ENCODE results near the gene HLA-C.
"Not testable (repeated sequence)": the region's sequence is repeated elsewhere in the genome, so short reads cannot be mapped to it uniquely, and the experiment has no call there.

HLA-C gene

DNA sequence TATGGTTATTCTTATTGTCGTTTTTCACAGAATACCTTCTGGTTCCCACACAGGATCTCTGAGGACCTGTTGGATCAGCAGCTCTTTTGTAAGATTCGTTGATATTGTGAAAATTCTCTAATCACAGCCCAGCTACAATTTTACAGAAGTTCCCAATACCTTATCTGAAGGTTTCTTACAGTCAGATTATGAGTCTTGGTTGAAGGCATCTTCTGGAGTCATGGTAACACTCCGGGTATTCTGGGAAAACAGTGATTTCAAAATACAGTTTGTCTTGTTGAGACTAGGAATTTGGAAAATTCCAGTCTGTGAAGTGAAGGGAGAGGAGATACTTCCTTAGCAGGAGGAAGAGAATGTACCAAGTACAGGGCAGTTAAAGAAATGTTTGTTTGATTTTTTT, 22.2 kb upstream of the HLA-C start:
- no peak for TF ChIP-seq JUND (IDR thresholded peaks at IDR 0.05; ENCODE audit: low read depth)
- DNase-seq (ENCODE audit: low read depth in 1 of 2, low spot score in 1 of 2): no peak
- in situ Hi-C loops (cut with HindIII; ENCODE audit: low pct_unique_long_range_greater_than_20kb, low sequenced_read_pairs): no loop called here

DNA sequence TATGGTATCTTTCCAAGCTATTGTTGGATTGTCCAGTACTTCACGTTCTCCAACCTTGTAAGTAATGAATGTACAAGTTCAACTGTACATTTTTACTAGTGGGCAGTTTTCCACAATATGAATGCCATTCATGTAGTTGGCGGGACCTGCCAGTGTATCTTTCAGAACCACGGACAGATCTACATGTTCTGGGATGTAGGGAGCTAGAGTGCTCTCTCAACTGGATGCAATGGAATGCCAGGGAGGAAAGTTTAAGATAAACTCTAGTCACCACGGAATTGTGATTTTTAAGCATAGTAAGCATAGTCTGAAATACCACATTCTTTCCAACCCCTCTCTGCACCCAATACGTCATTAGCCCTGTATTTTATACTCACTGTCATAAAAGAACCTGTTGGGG, 21.5 kb upstream of the HLA-C start:
- peak; percentile 42 to 75 for DNase-seq (ENCODE audit: low read depth in 1 of 2, low spot score in 1 of 2)
- in situ Hi-C loops (cut with HindIII; ENCODE audit: low pct_unique_long_range_greater_than_20kb, low sequenced_read_pairs): no loop called here
- TF ChIP-seq JUND (IDR thresholded peaks at IDR 0.05; ENCODE audit: low read depth): no peak

DNA sequence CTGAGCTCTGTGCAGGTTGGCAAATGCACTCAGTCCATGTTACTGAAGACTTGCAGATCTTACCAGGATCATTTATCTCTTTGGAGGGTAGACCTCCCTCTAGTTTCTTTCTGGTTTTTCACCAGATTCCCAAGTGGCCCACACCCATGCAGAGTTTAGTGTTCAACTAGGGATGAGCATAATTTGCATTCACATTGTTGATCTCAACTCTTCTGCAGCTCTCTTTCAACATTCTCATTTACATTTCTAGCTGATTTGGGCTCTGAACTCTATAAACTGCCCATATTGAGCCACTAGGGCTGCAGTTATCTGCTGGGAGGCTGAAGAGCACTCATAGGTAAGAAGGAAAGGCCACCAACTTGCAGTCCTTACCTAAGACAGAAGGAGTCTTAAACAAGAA, 17.9 kb upstream of the HLA-C start:
- in situ Hi-C loops (cut with HindIII; ENCODE audit: low pct_unique_long_range_greater_than_20kb, low sequenced_read_pairs): no loop called here
- TF ChIP-seq JUND (IDR thresholded peaks at IDR 0.05; ENCODE audit: low read depth): no peak
- DNase-seq (ENCODE audit: low read depth in 1 of 2, low spot score in 1 of 2): no peak

DNA sequence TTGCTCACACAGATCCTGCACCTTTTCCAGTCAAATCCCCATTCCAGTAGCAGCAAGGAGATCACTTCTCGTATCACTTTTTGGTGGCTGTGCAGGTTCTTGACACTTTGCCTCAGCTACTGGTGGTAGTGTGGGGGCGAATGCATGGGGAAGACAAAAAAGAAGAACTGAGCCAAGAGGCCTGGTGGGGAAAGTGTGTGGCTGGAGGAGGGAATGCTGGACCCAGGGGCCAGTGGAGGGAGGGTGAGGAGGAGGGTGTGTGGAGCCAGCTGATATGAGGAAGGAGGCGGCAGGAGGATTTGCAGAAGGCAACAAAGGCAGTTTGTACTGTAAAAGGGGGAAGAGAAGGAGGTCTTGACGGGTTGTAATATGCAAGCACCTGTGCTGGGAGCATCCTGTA, 15.7 kb upstream of the HLA-C start:
- in situ Hi-C loops (cut with HindIII; ENCODE audit: low pct_unique_long_range_greater_than_20kb, low sequenced_read_pairs): no loop called here
- TF ChIP-seq JUND (IDR thresholded peaks at IDR 0.05; ENCODE audit: low read depth): no peak

DNA sequence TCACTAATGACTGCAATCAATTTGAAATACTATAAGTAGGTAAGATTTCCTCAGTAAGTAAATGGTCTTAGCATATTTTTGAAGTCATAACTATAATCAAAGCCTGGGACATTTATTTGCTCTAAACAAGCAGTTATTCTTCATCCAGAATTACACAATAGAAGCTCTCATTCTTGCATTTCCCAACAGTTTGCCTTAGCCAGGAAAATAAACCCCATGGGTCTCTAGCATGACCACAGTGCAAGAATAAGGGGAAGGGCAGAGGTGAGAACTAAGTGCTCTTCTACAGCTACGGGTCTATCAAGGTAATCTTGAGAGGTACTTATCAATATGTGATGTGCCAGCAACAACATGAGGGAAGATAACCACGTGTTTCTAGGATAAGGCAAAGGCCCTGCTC, 14.1 kb upstream of the HLA-C start:
- in situ Hi-C loops (cut with HindIII; ENCODE audit: low pct_unique_long_range_greater_than_20kb, low sequenced_read_pairs): no loop called here
- TF ChIP-seq JUND (IDR thresholded peaks at IDR 0.05; ENCODE audit: low read depth): no peak
- DNase-seq (ENCODE audit: low read depth in 1 of 2, low spot score in 1 of 2): no peak

More for the DNA sequence above, 15.7 kb upstream of the HLA-C start:
- DNase-seq (ENCODE audit: low read depth in 1 of 2, low spot score in 1 of 2): no peak

DNA sequence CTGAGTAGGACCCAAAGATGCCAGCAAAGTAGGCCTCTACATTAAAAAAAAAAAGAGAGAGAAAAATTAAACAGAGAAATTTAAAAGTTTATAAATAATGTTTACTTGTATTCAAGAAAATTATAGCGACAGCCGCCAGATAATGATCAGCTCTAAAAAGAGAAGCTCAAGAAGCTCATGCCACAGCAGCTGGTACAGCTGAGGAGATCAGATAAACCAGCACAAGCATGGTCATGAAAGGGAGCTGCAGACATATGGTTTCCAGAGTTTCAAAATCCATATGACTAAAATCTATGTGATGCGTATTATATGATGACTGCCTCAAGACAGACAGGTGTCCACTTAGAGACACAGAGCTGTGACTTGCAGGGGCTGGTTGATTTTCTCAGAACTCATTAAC, 13.6 kb upstream of the HLA-C start:
- DNase-seq (ENCODE audit: low read depth in 1 of 2, low spot score in 1 of 2): no peak
- TF ChIP-seq JUND (IDR thresholded peaks at IDR 0.05; ENCODE audit: low read depth): no peak
- in situ Hi-C loops (cut with HindIII; ENCODE audit: low pct_unique_long_range_greater_than_20kb, low sequenced_read_pairs): no loop called here

DNA sequence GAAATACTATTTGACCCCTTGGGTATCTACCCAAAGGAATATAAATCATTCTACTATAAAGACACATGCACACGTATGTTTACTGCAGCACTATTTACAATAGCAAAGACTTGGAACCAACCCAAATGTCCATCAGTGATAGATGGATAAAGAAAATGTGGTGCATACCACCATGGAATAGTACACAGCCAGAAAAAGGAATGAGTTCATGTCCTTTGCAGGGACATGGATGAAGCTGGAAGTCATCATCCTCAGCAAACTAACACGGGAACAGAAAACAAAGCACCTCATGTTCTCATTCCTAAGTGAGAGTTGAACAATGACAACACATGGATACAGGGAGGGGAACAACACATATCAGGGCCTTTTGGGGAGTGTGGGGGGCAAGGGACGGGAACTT, 7.8 kb upstream of the HLA-C start:
- DNase-seq (ENCODE audit: low read depth in 1 of 2, low spot score in 1 of 2); in situ Hi-C loops (cut with HindIII; ENCODE audit: low pct_unique_long_range_greater_than_20kb, low sequenced_read_pairs): not testable (repeated sequence)

DNA sequence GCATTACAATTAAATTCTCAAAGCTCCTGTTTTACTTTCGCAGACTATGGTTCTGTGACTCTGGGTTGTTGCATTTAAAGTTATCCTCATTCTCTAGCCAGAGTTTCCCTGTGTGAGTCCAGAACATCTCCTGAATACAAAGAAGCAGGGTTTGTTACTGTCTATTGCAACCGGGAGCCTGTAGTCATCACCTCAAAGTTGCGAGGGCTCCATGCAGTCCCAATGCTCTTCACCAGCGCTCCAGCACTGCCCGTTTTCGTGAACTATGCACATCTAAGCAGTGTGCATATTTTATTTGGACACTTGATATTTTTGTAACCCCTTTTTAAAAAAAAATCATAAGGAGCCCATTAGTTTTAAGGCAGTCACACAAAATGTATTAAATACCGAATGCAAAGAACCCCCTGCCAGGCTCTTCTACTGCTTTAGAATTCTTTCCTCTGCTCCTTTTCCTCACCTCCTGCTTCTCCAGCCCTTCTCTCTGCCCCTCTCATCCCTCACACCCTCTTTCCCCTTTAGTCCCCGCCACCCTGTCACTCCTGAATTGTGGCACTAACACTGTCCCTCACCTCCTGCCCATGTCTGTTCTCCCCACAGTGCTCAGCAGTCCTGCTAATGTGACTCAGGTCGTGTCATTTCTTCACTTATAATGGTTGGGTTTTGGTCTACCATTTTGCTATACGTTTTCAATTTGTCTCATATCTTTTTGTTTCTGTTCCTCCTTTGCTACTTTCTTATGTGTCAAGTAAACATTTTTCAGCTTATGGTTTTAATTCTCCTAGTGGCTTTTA, 1.1 kb upstream of the HLA-C start:
- peak in 1 of 2 experiments; percentile 9 for DNase-seq (ENCODE audit: low read depth in 1 of 2, low spot score in 1 of 2)
- in situ Hi-C loops (cut with HindIII; ENCODE audit: low pct_unique_long_range_greater_than_20kb, low sequenced_read_pairs): no loop called here
- TF ChIP-seq JUND (IDR thresholded peaks at IDR 0.05; ENCODE audit: low read depth): no peak

DNA sequence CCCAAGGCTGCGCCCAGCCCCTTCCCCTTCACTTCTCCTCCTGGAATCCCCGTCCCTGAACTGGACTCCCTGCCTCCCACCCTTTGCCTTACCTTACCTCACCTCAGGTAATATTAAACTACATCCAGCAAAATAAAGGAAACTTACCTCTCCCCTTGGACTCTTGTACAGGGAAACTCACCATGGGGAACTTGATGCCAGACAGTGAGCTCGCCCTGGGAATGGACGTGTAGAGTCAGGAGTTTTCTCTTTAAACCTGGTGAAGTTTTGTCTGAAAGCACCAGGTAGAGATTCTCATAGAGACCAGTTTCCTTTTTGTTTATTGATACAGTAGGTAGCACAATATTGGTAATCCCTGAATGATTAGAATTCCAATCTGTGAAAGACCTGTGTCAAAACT, 544 bp upstream of the HLA-C start:
- in situ Hi-C loops (cut with HindIII; ENCODE audit: low pct_unique_long_range_greater_than_20kb, low sequenced_read_pairs): no loop called here
- no peak for TF ChIP-seq JUND (IDR thresholded peaks at IDR 0.05; ENCODE audit: low read depth)
- peak in 1 of 2 experiments; percentile 23 for DNase-seq (ENCODE audit: low read depth in 1 of 2, low spot score in 1 of 2)

DNA sequence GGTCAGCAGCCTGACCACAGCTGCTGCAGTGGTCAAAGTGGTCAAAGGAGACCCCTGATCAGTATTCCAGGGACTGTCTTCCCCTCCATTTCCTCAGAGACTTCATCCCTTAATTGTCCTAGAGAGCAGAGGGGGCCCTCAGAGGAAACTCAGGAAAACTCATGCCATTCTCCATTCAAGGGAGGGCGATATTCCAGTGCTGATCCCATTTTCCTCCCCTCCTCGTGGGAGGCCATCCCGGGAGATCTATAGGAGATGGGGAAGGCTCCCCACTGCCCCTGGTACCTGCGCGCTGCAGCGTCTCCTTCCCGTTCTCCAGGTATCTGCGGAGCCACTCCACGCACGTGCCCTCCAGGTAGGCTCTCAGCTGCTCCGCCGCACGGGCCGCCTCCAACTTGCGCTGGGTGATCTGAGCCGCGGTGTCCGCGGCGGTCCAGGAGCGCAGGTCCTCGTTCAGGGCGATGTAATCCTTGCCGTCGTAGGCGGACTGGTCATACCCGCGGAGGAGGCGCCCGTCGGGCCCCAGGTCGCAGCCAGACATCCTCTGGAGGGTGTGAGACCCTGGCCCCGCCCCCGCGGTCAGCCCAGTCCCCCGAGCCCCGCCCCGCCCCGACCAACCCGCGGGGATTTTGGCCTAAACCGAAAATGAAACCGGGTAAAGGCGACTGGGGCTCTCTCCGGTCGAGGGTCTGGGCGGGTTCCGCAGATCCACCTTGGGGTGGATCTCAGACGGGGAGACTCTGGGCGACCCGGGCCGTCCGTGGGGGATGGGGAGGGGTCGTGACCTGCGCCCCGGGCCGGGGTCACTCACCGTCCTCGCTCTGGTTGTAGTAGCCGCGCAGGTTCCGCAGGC, 878 bp downstream of the HLA-C start:
- TF ChIP-seq JUND (IDR thresholded peaks at IDR 0.05; ENCODE audit: low read depth): no peak
- DNase-seq (ENCODE audit: low read depth in 1 of 2, low spot score in 1 of 2): peak in 1 of 2 experiments; percentile 85
- in situ Hi-C loops (cut with HindIII; ENCODE audit: low pct_unique_long_range_greater_than_20kb, low sequenced_read_pairs): no loop called here

DNA sequence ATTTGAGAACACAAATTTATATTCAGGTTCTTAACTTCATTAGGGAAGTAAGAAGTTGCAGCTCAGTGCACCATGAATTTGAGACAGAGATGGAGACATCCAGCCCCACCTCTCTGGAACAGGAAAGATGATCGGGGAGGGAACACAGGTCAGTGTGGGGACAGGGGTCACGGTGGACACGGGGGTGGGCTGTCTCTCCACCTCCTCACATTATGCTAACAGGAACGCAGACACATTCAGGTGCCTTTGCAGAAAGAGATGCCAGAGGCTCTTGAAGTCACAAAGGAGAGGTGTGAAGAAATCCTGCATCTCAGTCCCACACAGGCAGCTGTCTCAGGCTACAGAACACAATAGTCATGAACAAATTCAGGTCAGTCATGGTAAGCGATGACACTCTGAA, 3.1 kb downstream of the HLA-C start:
- TF ChIP-seq JUND (IDR thresholded peaks at IDR 0.05; ENCODE audit: low read depth): no peak
- DNase-seq (ENCODE audit: low read depth in 1 of 2, low spot score in 1 of 2): no peak
- in situ Hi-C loops (cut with HindIII; ENCODE audit: low pct_unique_long_range_greater_than_20kb, low sequenced_read_pairs): no loop called here

DNA sequence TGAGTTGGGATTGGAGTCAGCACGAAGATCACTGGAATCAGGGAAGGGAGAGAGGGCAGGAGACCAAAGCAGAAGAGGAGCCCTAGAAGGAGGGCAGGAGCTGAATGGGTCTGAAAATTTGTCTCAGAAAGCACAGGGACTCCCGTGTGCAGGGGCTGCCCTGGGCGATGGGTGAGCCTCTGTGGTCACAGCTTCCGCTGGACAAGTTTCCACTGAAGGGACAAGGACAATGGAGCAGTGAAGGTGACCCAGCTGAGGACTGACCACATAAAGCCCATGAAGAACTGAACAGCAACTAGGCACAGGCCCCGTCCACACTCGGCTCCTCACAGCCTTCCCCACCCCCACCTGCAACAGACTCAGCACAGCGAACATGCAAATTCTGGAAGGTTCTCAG, 3.5 kb downstream of the HLA-C start:
- in situ Hi-C loops (cut with HindIII; ENCODE audit: low pct_unique_long_range_greater_than_20kb, low sequenced_read_pairs): no loop called here
- no peak for DNase-seq (ENCODE audit: low read depth in 1 of 2, low spot score in 1 of 2)
- TF ChIP-seq JUND (IDR thresholded peaks at IDR 0.05; ENCODE audit: low read depth): no peak

DNA sequence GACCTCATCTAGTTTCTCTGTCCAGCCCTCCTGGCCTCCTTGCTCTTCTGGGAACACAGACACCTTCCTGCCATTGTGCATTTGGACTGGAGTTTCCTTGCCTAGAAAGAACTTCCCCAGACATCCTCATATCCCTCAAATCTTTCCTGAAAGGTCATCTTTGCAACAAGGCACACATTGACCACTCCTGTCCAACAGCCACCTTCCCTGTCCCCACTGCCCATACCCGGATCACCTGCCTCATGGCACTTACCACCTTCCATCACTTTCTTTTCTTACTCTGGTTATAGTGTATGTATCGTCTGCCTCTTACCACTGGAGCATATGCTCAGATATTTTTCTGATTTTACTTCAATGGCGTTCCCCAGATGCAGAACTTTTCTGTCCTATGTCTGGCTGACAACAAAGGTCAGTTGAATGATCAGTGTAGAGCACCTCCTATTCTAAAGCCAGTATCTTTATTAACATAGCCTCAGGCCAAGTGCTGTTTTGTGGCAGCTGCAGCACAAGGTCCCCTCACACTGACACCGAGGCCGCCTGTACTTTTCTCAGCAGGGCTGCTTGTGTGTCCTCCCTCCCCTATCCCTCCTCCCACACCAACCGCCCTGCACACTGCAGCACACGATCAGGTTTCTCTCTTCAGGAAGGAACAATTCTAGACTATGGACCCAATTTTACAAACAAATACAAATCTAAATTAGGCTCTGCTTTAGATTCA, 4.1 kb downstream of the HLA-C start:
- no peak for DNase-seq (ENCODE audit: low read depth in 1 of 2, low spot score in 1 of 2)
- TF ChIP-seq JUND (IDR thresholded peaks at IDR 0.05; ENCODE audit: low read depth): no peak
- in situ Hi-C loops (cut with HindIII; ENCODE audit: low pct_unique_long_range_greater_than_20kb, low sequenced_read_pairs): no loop called here
